Tibial artery (tissue), 4 donors: ENCODE data around the gene KRT32.

Experiments
- DNase-seq, 2 donors: peaks; one replicate each; pipeline ENCODE4 v3.0.0-alpha.2; 2019
- H3K27ac ChIP-seq, 2 donors: fragments of 200-600 bp; sonication (generic) in 1 of 2; 1 replicate in 1 of 2; 2 replicates in 1 of 2; pipeline ENCODE4 v1.5.1; 2018 to 2019; ENCODE audit warnings: mild to moderate bottlenecking in 1 of 2
- H3K27me3 ChIP-seq, 2 donors: fragments of 200-600 bp; sonication (generic) in 1 of 2; one replicate each; pipeline versions ENCODE4 v1.5.1 to v1.6.0; 2016 to 2019
- H3K36me3 ChIP-seq, 3 donors: fragments of 200-600 bp; sonication (generic) in 2 of 3; one replicate each; pipeline ENCODE4 v1.5.1; 2016 to 2019; ENCODE audit warnings: mild to moderate bottlenecking in 2 of 3
- H3K4me1 ChIP-seq, 4 donors: fragments of 200-600 bp; sonication (generic) in 2 of 4; 1 replicate in 3 of 4; 2 replicates in 1 of 4; pipeline ENCODE4 v1.5.1; 2016 to 2019
- H3K4me3 ChIP-seq, 2 donors: fragments of 200-600 bp; sonication (generic) in 1 of 2; 1 replicate in 1 of 2; 2 replicates in 1 of 2; pipeline ENCODE4 v1.5.1; 2018 to 2019; ENCODE audit warnings: mild to moderate bottlenecking in 2 of 2
- H3K9me3 ChIP-seq, 3 donors: fragments of 200-600 bp; sonication (generic) in 1 of 3; one replicate each; pipeline ENCODE4 v1.5.1; 2016 to 2019
- intact Hi-C: fragments of 100-400 bp; cut with DNase I; formaldehyde crosslinking; loops from one replicate; pipeline ENCODE4 v1.15.0; 2023; ENCODE audit warnings: low total_unique reads
- TF ChIP-seq, protein P1 (sequence below), 2 experiments: fragments of 200-600 bp in 1 of 2; fragments of 450-650 bp in 1 of 2; IDR thresholded peaks; one replicate each; pipeline ENCODE4 v1.5.1; 2017 to 2019; ENCODE audit warnings: antibody characterized with exemption in 2 of 2, mild to moderate bottlenecking in 1 of 2, moderate library complexity in 1 of 2

The KRT32 gene

DNA sequence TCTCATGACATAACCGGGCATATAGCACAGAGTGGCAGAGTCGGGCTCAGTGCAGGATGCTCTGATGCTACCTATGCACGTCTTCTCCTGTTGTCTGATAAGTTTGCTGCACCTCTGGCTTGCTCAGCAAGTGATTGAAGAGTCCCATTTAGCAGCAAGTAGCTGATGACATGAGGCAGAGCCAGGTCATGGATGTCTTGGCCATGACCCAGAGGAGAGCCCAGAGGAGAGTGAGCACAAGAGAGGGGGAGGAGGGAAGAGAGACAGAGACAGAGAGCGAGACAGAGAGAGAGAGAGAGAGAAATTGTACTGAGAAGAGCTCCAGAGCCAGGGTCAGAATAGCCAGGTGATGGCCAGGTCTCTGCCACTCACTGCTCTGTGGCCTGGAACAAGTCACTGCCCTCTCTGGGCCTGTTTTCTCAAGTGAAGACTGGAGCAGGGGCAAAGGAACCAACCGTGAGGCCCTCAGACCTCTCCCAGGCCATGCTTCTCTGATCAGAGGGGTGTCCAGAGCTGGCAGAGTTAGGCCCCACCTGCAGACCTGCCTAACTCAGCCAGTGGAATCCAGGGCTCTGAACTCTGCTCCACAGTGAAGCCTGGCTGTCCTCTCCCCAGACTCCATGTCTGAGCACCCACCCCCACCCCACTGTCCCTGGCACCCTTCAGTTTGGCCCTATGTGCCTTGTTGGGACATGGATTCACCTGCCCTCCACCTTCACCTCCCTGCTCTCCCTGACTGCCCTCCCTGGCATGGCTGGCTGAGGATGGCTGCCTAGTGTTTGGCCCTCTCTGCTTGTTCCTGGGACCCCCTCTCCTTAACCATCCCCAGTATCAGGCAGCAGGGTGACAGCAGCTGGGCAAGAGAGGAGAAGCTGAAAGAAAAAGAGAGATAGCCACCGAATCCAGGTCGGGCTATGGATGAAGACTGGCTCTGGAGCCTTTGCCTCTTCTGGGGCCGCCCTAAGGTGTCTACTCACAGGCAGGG, 18.0 kb upstream of the KRT32 start:
- no peak for DNase-seq
- Histone ChIP-seq H3K36me3 (no peaks in the 10 kb centered on the region), H3K4me1 (no peaks in the 10 kb centered on the region), H3K9me3 (no peaks in the 10 kb centered on the region), H3K27me3 (peaks cover 0 to 23% of the 10 kb centered on the region in 2 donors), H3K4me3 (no peak overlapping the region), H3K27ac (no peak overlapping the region)
- intact Hi-C loops = no loop called here
- TF ChIP-seq, protein P1, sequence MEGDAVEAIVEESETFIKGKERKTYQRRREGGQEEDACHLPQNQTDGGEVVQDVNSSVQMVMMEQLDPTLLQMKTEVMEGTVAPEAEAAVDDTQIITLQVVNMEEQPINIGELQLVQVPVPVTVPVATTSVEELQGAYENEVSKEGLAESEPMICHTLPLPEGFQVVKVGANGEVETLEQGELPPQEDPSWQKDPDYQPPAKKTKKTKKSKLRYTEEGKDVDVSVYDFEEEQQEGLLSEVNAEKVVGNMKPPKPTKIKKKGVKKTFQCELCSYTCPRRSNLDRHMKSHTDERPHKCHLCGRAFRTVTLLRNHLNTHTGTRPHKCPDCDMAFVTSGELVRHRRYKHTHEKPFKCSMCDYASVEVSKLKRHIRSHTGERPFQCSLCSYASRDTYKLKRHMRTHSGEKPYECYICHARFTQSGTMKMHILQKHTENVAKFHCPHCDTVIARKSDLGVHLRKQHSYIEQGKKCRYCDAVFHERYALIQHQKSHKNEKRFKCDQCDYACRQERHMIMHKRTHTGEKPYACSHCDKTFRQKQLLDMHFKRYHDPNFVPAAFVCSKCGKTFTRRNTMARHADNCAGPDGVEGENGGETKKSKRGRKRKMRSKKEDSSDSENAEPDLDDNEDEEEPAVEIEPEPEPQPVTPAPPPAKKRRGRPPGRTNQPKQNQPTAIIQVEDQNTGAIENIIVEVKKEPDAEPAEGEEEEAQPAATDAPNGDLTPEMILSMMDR (IDR thresholded peaks at IDR 0.05) = no peak

DNA sequence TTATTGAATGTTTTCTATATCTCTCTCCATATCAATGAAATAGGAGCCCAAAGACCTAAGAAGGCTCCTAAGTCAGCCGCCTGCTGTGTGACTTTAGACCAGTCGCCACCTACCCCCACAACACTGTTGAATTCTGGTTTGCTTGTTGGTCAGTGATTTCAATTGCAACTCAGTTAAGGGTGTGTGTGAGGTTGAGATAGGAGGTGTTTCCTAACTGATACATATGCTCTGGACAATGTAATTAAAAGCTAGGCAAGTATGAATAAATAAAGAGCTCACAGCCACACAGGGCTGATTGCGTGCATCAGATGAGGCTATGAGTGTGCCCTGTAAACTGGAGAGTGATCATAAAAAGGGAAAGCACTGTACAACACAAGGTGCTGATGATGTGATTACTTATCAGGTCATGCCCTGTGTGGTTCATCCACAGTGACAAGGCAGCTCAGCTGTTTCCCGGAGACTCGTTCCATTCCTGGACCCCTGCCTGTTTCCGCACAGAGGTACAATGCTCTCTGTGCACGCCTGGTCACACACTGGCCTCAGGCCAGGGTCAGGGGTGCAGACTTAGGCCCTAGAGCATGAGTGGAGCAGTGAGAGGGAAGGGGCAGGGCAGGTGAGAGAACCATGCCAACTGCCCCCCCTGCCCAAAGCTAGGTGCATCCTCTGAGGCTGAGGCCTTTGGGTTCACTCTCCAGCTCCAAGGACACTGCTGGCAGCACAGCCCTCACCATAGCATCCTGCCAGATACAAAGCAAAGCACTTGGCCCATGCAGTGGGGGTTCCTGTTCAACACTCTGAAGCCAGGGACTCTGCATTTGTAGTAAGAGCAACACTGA, 17.0 kb upstream of the KRT32 start:
- intact Hi-C loops = no loop called here
- DNase-seq = no peak
- peaks cover 0 to 23% of the 10 kb centered on the region in 2 donors for H3K27me3 ChIP-seq

DNA sequence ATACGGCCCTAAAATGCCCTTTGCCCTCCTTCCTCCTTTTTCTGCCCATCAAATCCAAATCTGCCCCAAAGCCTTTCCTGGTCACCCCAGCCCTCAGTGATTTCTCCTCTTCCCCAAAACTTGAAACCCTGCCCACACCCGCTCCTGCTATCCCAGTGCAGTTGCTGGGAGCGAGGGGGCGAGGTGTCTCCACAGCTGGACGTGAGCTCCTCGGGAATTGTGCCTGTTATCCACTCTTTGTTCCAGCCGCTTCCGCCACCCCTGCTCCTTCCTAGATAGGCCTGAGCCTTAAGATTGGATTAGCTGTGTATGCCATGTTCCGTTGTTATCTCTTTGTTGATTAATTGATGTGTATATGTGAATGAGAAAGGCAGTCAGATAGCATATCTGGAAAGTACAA, 16.3 kb upstream of the KRT32 start:
- no peak for DNase-seq
- H3K36me3 ChIP-seq = no peaks in the 10 kb centered on the region
- H3K27ac ChIP-seq = no peak overlapping the region
- H3K4me1 ChIP-seq = no peaks in the 10 kb centered on the region
- TF ChIP-seq, protein P1 (IDR thresholded peaks at IDR 0.05) = no peak
- no peak overlapping the region for H3K4me3 ChIP-seq
- H3K27me3 ChIP-seq = peaks cover 0 to 22% of the 10 kb centered on the region in 2 donors
- intact Hi-C loops = no loop called here
- H3K9me3 ChIP-seq = no peaks in the 10 kb centered on the region

More for the DNA sequence above, 17.0 kb upstream of the KRT32 start:
- H3K27ac ChIP-seq = no peak overlapping the region
- TF ChIP-seq, protein P1 (IDR thresholded peaks at IDR 0.05) = no peak
- H3K4me1 ChIP-seq = no peaks in the 10 kb centered on the region
- H3K36me3 ChIP-seq = no peaks in the 10 kb centered on the region
- no peaks in the 10 kb centered on the region for H3K9me3 ChIP-seq
- H3K4me3 ChIP-seq = no peak overlapping the region

DNA sequence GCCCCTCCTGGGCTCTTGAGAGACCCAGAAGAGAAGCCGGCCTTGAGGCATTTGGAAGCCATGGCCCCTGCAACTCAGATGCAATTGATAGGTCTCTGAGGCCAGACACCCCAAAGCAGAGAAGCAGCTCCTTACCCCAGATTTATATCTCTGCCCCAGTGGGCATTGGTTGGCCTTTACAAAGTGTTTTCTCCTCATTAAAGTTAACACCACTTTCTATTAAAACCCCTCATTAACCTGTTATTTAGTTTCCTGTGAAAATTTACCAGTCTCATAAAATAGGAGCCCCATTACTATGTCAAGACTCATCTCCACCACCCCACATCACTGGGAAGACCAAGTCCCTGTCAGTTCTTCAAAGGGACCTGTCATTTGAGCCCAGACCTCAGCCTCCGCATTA, 13.8 kb upstream of the KRT32 start, which contains the start of gene KRT35:
KRT35 (minus strand) TSS at position 116 of the 400 bp plus-strand sequence; CDS start at position 62, 54 bp downstream.
- H3K27ac ChIP-seq = no peak within 1 kb of the TSS
- H3K4me1 ChIP-seq = no peaks in the 10 kb centered on the region
- no peak within 1 kb of the TSS for H3K4me3 ChIP-seq
- H3K9me3 ChIP-seq = no peaks in the 10 kb centered on the region
- intact Hi-C loops = no loop called here
- TF ChIP-seq, protein P1 (IDR thresholded peaks at IDR 0.05) = no peak
- peaks cover 0 to 3% of the 10 kb centered on the region in 2 donors for H3K27me3 ChIP-seq
- no peak for DNase-seq
- H3K36me3 ChIP-seq = no peaks in the 10 kb centered on the region

DNA sequence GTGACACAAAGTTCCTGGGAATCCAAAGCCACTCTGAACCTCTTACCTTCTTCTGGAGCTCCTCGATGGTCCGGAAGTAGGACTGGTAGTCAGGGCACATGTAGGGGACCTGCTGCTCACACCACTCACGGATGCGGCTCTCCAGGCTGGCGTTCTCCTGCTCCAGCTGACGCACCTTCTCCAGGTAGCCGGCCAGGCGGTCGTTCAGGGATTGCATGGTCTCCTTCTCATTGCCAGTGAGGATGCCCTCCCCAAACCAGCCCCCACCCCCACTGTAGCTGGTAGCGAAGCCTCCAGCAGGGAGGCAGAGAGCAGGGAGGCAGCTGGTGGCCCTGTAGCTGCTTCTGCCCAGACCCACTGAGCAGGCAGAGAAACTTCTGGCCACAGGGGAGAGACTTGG, 13.4 kb upstream of the KRT32 start:
- TF ChIP-seq, protein P1 (IDR thresholded peaks at IDR 0.05) = no peak
- no peaks in the 10 kb centered on the region for H3K4me1 ChIP-seq
- intact Hi-C loops = no loop called here
- H3K9me3 ChIP-seq = no peaks in the 10 kb centered on the region
- DNase-seq = no peak
- peaks cover 0 to 3% of the 10 kb centered on the region in 2 donors for H3K27me3 ChIP-seq
- no peaks in the 10 kb centered on the region for H3K36me3 ChIP-seq
- no peak overlapping the region for H3K27ac ChIP-seq
- H3K4me3 ChIP-seq = no peak overlapping the region
